ENCODE data around the gene TMBIM4.
"Not testable (repeated sequence)": the region's sequence is repeated elsewhere in the genome, so short reads cannot be mapped to it uniquely, and the experiment has no call there.

TMBIM4 gene, protein sequence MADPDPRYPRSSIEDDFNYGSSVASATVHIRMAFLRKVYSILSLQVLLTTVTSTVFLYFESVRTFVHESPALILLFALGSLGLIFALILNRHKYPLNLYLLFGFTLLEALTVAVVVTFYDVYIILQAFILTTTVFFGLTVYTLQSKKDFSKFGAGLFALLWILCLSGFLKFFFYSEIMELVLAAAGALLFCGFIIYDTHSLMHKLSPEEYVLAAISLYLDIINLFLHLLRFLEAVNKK

DNA sequence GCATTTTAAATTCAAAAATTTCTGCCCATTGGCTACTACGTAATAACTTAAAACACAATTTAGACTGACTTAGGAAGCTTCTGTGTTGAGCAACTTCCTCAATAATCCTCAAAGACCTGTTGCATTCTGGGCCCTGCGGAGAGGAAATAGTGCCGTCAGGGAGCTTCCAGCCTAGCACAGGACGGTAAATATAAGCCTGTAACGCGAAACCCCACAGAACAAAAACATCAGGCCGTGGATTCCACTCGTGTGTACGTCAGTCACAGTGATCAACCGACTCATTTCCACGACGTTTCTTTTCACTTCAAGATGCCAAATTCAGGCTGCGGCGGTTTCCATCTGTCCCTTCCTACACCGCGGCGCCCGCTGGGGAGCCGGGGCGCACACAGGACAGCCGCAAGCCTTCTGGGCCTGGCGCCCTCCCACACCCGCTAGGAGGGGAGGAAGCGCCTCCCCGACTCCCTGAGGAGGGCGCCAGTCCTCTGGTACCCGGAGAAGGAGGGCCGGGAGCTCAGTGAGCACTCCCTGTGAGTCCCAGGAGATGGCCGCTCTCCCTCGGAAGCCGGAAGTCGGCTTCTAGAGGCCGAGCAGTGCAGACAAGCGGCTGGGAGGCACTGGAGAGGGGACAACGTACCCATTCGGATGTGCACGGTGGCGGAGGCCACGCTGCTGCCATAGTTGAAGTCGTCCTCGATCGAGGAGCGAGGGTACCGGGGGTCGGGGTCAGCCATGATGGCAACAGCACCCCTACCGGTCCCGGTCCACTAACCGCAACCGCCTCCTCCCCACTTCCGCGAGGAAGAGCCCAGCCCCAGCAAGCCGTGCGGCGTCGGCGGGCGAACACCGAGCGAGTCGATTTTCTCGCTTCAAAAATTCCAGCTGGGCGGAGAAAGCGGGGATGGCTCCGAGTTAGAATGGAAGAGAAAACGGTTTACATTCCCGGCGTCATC lies at the start of gene TMBIM4:
Gene TMBIM4 (minus strand): TSS at position 776 of the 950 bp plus-strand sequence. CDS start 45 bp downstream, at position 731.
- peak; percentile 88 for DNase-seq

DNA sequence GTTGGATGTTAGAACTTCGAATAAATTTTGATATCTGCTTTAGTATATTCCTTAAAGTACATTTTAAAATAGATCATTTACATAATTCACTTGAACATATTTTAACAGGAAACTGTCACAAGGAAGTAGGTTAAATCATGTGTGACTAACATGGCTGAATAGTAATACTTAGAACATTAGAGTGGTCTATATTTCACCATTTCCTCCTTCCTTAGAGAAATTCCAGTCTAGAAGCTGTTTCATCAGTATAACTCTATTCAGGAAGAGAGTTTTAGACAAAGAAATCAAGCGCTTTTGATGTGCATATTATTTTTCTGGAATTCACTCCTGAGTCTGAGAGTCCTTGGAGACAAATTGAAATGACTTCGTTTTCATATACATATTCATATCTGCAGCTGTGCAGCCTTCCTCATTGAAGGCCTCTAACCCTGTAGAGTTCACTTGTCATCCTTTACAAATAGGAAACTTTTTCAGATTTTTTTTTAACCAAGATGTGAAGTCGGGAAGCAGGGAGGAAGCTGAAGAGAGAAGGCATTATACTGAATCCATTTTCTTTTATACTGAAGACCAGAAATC lies 47.6 kb upstream of the TMBIM4 start:
- DNase-seq = no peak

DNA sequence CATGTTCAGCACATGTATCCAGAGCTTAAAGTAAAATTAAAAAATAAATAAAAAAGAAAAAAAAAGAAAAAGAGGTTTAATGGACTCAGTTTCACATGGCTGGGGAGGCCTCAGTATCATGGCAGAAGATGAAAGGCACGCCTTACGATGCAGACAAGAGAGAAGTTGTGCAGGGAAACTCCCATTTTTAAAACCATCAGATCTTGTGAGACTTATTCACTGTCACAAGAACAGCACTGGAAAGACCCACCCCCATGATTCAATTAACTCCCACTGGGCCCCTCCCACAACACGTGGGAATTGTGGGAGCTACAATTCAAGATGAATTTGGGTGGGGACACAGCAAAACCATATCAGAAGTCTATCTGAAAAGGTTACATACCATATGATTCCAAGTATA lies 43.2 kb upstream of the TMBIM4 start:
- DNase-seq = not testable (repeated sequence)

DNA sequence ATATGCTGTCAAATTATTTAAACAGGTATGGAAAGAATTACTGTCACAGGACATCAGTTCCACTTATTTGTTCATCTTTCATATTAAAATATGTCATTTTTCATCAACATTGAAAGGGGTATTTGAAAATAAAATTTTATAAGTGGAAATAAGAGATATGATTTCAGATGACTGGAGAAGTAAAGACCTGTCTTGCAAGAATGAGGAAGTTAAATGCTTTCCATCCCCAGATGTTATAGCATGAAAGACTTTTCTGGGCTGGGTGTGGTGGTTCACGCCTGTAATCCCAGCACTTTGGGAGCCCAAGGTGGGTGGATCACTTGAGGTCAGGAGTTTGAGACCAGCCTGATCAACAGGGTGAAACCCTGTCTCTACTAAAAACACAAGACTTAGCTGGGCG lies 41.8 kb upstream of the TMBIM4 start:
- not testable (repeated sequence) for DNase-seq

DNA sequence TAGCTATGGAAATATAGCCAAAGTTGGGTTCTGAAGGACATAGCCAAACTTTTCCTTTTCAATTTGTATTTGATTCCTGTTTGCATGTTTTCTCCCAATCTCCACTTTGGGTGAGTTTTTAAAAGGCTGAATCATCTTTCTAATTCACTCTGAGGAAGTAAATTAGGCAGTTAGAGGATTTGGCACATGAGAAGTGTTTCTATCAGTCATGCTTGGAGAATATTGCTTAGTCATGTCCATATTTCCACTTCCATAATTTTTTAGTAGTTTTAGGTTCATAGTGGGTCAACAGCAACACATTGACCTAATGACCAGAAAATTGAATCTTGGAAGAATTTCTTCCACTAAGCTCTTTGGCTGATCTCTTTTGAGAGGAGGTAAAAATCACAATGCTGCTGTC lies 41.0 kb upstream of the TMBIM4 start:
- DNase-seq = no peak

DNA sequence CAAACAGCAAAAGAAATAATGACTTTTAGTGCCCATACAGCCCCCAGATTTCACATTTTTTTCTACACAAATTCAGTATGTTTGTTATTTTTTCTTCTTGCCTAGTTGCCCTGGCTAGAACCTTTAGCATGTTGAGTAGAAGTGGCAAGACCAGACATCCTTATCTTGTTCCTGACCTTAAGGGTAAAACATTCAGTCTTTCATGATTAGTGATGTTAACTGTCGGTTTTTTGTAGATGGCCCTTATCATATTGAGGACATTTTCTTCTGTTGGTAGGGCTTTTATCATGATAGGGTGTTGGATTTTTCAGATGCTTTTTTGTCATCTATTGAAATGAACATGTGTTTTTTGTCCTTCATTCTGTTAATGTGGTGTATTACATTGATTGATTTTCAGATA lies 36.3 kb upstream of the TMBIM4 start:
- no peak for DNase-seq

DNA sequence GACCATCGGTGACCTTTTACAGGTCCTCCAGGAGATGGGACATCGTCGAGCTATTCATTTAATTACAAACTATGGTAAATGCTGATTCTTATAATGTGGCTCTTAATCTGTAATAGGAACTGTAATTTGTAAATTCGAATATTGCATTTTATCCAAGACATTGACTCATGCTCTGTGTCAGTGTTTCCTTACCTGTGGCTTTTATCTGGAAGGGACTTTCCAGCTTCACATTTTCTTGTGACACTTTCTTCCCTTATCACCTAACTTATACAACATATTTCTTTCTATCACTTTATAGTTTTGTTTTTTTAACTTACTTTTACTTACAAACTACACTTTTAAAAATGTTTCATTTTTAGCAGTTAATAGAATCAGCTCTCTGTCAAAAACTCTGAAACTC lies 34.0 kb upstream of the TMBIM4 start:
- no peak for DNase-seq

DNA sequence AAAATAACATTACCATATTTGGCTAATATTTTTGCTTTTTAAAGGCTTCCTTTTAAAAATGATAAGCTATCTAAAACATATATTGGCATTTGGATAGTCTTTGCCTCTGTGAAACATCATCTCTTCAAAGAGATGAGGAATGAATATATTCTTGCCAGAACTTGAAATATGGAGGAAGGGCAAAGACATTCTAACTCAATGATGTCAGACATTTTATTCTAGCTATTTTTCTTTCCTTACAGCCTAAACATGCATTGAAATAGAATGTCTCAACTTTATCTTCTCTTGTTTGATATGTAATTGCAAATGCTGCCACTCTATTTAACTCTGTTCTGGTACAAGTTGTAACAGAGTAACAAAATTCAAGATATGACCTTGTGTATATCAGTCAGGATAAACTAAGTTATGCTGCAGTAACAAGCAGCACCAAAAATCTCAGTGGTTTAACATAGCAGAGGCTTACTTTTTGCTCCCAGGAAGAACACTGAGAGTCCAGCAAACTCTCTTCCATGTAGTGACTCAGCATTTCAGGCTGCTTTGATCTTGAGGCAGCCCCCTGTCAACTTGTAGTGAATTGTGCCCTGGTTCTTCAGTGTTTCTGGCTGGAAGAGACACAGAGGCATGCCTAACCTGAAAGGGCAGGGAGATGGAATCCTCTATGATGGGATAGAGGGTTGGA lies 30.2 kb upstream of the TMBIM4 start:
- no peak for DNase-seq

DNA sequence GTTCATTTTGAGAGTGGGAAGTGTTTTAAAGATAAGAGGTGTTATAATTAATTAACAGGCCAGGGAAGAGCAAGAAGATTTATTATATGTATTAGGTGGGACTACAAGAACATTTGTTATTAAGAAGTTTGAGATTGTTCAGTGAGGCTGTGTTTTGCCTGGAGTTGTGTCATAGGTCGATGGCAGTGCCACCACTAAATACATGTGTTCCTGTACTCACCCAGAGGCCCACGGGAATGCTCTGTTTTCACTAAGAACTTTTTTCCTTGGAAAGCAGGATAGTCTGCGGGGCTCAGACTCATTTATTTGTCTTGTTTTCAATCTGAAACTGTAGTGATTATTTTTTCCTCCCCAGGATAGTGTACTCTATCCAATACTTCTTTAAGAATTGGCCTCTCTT lies 29.3 kb upstream of the TMBIM4 start:
- DNase-seq = no peak

DNA sequence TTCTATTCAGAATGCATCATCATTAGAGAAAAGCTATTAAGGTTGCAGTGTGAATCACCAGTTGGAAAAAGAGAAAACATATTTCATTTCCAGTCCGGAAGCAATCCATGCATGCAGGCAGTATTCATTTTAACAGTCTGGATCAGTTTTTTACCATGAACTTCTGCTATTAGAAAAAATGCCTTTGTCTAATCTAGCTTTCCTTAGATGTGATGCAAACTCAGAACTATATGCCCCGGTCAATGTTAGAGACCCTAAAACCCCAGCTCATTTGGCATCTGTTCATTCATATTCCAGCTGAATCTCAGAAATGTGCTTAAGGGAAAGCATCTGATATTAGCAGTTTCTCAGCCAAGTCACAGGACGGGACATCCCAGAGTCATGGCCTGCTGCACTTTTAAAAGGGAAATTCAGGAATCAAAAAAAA lies 27.7 kb upstream of the TMBIM4 start:
- DNase-seq = no peak

DNA sequence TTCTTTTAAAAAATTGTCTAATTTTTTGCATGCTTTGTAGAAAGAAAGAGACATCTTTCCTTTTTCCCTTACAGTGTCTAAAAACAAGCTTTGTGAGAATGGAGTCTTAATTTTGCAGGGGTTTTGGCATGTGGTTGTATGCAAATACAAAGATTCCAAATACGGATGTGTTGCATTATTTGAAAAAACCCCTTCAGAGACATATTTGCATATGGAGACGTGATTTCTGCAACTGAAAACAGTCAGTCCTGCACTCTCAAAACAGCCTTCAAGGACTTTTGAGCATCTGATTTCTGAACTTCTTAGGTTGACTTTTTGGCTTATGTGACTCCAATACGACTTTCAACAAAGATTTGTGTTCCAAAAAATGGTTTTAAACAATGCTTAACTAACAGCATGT lies 27.0 kb upstream of the TMBIM4 start:
- DNase-seq = no peak

DNA sequence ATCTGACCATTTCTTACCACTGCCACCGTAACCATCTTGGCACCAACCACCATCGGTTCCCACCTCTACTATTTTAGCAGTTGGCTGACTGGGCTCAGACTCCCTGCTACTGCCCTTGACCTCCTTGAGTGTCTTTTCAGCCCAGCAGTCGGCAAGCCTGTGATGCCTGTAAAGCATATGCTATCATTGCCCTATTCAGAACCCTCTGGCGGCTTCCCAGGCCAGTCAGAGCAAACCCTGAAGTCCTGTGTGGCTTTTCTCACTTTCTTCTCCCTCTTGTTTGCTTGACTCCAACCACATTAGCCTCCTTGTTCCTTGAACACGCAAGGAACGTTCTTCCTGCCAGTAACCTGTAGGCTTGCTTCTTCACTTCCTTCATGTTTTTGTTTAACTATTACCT lies 25.4 kb upstream of the TMBIM4 start:
- DNase-seq = no peak

DNA sequence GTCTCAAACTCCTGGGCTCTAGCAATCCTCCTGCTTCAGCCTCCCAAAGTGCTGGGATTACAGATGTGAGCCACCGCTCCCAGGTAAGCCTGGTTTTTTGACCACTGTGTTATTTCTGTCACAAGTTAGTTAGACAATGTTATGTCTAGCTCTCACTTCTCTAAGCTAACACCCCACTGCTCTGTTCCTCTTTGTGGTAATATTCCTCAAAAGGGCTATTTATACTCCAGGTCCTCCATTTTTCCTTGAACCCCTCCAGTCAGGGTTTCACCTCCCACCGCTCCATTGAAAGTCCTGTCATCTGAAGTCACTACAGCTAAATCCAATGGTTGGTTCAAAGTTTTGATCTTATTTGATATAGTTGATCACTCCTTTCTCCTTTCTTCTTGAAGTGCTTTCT lies 24.3 kb upstream of the TMBIM4 start:
- DNase-seq = no peak

DNA sequence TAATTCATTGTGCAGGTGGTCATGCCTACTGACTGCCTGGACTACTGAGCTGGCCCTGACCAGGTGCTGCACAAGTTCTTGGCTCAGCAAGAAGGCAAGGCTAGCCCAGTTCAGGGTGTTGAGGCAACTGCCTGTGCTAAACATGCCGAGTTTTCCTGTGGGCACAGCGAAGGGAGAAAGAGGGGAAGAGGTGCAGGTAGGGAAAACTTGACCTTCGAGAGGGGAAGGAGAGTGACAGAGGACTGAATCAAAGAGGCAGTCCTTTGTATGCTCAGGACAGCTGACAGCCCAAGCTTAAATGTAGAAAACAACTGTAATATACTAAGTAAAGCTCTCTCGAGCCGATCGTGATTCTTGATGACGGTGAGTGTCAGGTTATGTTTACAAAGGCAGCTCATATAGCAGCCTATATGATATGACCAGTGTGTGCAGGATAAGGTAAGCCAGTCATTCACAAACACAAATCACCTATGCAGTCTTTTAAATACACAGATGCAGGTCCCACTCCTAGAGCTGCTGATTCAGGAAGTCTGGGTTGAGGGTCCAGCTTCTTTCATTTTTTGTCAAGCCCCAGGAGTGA lies 21.8 kb upstream of the TMBIM4 start:
- no peak for DNase-seq

DNA sequence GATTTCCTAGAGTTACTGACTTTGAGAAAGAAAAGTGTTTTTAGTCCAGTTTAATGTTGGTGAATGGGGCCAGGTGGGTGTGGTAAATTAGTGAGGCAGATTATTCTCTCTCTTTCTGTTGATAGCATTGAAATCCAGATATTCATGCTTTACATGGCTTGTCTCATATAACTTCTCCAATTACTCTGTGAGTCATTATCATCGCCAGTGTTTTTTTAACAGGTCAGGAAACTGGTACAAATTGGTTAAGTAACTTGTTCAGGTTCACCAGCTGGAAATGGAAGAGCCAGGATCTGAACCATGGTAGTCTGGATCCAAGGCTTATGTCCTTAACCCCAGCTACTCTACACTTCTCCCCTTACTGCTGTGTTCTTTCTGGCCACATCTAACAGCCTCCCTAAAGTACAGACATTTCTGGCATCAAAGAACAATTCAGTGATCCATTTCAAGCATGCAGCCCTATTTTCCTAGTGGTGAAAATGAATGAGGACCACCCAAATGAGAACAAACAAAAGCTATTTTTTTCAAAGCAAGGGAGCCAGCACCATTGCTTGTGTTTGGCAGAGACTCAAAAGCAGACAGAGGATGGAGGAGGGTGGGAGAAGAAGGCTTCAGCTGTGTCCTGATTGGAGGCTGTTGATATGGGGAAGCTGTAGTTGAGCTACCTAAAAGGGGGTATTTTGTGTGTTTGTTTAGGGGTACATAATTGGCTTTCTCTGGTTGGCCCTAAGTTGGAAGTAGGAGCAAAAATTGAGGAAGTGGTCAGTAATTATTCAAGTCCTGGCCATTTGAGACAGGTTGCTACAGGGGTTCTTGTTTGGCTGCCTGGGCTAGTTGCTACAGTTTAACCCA lies 20.9 kb upstream of the TMBIM4 start:
- DNase-seq = no peak

DNA sequence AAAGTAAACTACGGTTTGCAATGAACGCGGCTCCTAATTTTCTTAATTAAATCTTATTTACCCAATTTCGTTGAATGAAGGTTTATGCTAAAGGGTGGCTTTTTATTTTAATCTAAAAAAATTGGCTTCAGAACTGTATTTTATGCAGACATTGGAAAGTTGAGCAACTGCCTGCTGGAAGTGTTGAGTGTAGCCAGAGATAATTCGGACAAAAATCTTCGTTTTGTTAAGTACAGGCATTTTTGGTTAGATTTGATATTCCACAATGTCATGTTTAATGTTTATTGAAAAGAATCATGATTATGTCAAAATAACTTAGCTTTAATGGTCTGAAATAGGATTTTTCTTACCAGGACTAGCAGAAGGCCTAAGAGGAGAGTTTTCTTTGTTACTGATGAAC lies 20.1 kb upstream of the TMBIM4 start:
- no peak for DNase-seq

DNA sequence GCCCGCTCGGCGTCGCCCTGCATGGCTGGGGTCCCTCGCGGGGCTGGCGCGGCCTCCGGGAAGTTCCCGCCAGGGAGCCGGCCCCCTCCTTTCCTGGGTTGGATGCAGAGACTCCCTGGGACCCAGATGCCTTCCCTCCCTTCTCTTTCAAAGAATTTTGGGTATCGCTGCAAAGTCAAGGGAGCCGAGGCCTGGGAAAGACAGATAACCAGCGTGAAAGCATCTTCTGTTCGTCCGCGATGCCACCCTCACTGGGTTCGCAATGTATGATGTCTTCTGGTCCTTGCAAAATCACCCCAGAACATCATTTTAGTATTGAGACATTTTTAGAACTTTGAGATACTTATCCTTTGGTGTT lies 19.7 kb upstream of the TMBIM4 start:
- no peak for DNase-seq

DNA sequence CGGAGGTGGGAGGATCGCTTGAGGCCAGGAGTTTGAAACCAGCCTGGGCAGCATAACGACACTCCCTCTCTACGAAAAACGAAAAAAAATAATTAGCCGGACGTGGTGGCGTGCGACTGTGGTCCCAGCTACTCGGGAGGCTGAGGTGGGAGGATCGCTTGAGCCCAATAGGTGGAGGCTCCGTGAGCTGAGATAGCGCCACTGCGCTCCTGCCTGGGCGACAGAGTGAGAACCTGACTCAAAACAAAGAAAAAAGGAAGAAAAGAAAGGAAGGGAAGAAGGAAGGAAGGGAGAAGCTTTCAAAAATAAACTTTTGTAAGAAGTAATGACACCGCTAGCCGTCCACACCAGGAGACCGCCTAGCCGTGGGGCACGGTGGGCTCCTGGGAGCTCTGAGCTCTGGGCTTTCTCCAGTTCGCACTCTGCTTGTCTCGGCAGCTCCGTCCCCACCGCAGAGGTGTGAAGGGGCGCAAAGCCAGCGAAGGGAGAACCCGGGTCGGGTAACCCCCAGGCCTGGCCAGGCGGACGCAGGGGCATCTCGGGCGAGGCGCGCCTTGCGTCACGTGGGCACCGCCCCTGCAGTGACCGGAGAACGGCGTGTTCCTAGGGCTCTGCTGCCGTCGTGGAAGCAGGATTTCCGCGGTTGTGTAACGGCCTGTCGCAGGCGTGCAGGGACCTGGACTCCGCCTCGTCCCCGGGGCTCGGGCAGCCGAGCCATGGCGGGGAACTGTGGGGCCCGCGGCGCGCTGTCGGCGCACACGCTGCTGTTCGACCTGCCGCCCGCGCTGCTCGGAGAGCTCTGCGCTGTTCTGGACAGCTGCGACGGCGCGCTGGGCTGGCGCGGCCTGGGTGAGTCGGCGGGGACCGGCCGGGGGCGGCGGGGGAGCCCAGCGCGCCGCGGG lies 19.0 kb upstream of the TMBIM4 start, which contains the start of gene IRAK3:
Gene IRAK3 (plus strand): TSS at position 631 of the 902 bp plus-strand sequence. CDS start 86 bp downstream, at position 717.
- no peak for DNase-seq

DNA sequence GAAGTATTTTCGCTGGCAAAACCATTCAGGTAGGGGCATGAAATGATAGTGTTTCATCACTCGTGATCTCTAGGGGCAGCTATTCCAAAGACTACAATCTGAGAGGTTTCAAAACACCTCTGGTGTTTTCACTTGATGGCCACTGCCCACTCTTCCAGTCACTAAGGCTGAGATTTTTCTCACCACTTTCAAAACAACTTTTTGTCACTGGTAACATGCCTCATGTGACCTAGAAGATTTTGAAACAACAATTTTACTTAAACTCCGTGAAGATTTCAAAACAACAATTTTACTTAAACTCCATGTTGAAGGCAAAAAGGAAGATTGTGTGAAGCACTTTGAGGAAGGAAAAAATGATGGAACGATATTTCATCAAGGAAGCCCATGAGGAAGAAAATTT lies 18.0 kb upstream of the TMBIM4 start:
- DNase-seq = no peak

DNA sequence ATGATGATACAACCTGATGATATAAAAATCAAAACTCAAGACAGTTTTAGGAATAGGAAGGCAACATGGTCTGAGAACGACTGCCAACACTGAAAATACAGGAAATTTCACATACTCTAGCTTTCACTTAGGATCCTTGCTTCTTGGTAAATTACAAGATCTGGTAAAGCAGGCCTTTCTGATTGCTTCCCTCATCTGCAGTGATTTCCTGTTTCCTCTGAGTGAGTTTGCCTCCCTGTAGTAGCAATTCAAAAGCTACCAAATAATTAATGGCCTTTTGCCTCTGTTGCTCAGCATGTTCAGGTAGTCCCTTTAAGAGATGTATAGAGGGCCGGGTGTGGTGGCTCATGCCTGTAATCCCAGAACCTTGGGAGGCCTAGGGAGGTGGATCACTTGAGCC lies 17.2 kb upstream of the TMBIM4 start:
- DNase-seq = no peak

DNA sequence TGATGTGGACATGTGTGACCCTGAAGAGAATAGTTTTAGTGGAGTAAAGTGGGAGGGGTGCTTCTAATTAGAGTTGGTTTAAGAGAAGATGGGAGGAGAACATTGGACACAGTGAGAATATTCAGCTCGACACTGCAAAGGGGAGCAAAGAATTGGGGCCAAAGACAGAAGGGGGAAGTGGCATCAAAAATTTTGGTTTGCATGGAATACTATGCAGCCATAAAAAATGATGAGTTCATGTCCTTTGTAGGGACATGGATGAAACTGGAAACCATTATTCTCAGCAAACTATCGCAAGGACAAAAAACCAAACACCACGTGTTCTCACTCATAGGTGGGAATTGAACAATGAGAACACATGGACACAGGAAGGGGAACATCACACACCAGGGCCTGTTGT lies 15.0 kb upstream of the TMBIM4 start:
- not testable (repeated sequence) for DNase-seq

Data from NK-92 treated with Interleukin-12 subunit alpha and Interleukin-12 subunit beta, amount 100 ng/mL, for 24 hours (cell line).